GM19324 (cell line): ENCODE results near the gene POT1.

Experiments
- ATAC-seq: cut with Tn5 transposase; IDR thresholded peaks from one replicate; pipeline ENCODE4 v1.9.1; 2021; ENCODE audit warnings: mild to moderate bottlenecking, moderate library complexity; ENCODE audit not compliant: unreplicated experiment, low FRiP score

Gene POT1

GRCh38 chr7:124776153-124776552 is 153.5 kb downstream of the POT1 start:
- ATAC-seq = no peak

GRCh38 chr7:124775422-124775821 is 154.2 kb downstream of the POT1 start:
- no peak for ATAC-seq

GRCh38 chr7:124773938-124774337 is 155.7 kb downstream of the POT1 start:
- ATAC-seq = no peak

GRCh38 chr7:124773339-124773738 is 156.3 kb downstream of the POT1 start:
- ATAC-seq = no peak
